Activated CD4-positive, alpha-beta T cell treated with anti-CD3 and anti-CD28 coated beads for 4 hours (primary cell): ENCODE data around the gene ZNF444.
"Not testable (repeated sequence)": the region's sequence is repeated elsewhere in the genome, so short reads cannot be mapped to it uniquely, and the experiment has no call there.

Experiments used
- DNase-seq, 2 donors: peaks; one replicate each; pipeline ENCODE4 v3.0.0-alpha.2; 2020

ZNF444 gene

GRCh38 chr19:56140583-56141416 lies at the start of gene ZNF444:
ZNF444 (plus strand) TSS chr19:56141287; CDS start chr19:56146912, 5,625 bp downstream.
- DNase-seq = peak; percentile 99 to 100

DNA sequence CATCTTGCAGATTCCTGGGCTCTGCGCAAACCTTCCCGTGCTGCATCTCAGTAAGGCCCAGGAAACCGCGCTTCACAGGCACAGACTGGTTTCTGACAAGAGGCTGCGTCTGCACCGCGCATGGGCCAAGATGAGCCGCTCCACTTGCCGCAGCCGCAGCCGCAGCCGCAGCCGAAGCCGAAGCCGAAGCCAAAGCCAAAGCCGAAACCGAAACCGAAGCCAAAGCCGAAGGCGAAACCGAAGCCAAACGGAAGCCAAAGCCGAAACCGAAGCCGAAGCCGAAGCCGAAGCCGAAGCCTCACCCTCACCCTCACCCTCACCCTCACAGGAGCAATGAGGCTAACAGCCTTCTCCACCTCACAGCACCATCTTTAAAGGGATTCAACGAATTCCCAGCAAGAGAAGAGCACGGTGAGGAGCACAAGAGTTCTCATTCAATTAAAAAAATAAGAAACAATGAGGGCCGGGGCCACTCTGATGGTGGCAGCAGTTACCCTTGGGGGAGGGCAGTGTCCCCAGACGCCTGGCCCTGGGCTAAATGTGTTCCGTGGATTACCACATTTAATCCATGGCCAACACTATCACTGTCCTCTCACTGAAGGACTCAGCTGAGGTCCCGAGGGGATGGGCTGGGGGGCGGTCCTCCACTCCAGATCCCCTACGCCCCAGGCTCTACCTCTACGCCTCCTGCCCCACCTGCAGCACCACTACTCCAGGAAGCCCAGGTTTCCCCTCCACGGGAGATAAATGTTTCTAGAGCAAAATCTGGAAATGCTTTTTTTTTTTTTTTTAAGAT lies 49.1 kb upstream of the ZNF444 start:
- DNase-seq = peak in 1 of 2 donors; percentile 19

DNA sequence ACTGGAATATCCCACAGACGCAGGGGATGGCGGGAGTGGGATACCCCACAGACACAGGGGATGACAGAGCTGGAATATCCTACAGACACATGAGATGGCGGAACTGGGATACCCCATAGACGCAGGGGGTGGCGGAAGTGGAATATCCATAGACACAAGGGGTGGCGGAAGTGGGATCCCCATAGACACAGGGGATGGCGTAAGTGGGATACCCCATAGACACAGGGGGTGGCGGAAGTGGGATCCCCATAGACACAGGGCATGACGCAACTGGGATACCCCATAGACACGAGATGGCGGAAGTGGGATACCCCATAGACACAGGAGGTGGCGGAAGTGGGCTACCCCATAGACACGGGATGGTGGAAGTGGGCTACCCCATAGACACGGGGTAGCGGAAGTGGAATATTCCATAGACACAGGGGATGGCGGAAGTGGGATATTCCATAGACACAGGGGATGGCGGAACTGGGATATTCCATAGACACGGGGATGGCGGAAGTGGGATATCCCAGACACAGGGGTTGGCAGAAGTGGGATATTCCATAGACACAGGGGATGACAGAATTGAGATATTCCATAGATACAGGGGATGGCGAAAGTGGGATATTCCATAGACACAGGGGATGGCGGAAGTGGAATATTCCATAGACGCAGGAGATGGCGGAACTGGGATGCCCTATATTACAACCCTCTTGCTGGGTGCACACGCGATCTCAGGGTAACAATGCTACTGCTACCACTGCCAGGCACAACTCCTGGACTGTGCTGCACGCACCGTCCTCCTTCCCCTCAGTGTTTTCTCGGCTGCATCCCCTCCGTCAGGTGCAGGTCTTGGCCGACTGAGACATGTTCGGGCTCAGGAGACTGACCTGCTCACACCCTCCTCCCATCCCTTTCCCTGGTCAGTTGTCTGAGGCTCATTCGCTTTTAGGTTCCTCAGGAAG lies 48.1 kb upstream of the ZNF444 start:
- DNase-seq = no peak

- no peak for DNase-seq
Measured at GRCh38 chr19:56094449-56094848, 46.6 kb upstream of the ZNF444 start.

DNA sequence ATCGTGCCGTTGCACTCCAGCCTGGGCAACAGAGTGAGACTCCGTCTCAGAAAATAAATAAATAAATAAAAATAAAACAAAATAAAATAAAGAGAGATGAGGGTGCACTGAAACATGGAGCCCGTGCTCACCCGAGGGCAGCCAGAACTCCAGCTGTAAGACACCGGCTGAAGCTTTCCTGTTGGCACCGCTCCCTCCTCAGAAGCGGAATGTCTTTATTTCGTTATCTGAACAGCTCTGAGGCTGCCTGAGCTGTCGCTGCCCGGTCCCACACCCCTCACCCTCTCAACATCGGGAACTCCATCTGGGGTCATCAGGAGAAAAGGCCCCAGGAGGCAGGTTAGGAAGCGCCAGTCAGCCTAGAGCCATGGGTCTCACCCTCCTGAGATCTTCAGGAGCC lies 44.4 kb upstream of the ZNF444 start:
- DNase-seq = no peak

DNA sequence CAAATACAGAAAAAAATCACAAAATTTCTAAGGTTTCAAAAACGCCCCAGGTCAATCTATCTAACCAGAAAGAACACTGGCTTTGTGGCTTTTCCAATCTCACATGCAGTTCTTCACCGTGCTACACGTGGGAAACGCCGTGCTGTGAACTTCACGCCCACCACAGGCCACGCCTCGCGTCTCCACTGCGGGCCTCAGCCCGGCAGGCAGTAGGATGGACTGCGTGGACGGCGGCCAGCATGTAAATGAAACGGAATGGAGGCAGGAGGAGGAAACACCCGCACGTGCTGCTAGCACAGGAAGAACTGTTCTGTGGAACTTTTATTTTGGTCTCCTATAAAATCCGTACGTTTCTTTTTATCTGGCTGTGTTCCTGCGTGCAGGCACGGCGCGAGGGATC lies 43.8 kb upstream of the ZNF444 start:
- DNase-seq = no peak

DNA sequence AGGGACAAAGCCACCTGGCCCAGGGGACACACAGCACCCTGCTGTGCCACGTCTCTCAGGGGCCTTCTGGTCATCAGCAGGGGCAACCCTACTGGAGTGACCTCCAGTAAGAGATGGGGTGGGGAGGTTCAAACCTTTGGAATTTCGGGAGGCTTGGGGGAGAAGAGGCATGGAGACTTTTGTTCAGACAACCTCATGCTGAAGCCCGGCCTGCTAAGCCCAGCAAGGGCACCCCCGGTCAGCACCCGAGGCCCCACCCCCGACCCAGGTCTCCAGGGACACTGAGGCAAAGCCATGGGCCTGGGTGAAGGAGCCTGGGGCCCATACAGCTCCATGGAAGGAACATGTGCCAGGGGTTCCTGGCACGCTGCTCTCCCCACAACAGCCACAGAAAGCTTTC lies 43.3 kb upstream of the ZNF444 start:
- no peak for DNase-seq

DNA sequence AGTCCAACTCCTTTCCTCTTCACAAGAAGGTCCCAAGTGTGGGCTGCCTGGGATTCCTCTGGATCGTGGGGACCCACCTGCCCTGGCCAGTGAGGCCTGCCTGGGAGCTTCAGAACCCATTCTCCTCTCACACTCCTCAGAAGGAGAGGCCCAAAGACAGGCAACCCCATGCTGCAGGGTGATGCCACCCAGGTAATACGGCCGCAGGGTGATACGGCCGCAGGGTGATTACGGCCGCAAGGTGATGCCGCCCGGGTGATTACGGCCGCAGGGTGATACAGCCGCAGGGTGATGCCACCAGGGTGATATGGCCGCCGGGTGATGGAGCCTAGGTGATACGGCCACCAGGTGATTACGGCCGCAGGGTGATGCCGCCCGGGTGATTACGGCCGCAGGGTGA lies 42.9 kb upstream of the ZNF444 start:
- DNase-seq = not testable (repeated sequence)

DNA sequence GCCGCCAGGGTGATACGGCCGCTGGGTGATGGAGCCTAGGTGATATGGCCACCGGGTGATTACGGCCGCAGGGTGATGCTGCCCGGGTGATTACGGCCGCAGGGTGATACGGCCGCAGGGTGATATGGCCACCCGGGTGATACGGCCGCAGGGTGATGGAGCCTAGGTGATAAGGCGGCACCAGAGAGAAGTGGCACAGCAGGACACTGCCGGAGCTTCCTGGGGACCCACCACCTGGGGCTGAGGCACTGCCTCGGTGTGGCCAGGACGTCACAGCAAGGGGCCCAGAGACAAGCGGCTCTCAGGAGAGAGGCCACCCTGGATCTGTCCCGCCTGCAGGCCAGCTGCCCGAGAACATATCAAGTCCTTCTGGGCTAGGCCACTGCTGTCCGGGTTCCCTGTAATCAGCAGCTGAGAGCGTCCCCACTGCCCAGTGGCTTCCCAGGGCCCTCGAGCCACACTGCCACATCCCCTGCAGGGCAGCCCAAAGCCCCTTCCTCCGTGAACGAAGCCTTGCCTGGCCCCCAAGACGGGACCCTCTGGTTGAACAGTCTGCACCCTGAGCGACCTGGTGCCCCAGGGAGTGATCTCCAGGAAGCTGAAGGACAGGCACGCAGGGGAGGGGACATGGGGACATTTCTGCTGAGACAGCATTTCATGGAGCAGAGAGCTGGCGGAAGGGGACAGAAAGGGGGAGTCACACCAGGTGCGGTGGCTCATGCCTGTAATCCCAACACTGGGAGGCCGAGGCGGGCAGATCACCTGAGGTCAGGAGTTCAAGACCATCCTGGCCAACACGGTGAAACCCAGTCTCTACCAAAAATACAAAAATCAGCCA lies 42.1 kb upstream of the ZNF444 start:
- DNase-seq = no peak

DNA sequence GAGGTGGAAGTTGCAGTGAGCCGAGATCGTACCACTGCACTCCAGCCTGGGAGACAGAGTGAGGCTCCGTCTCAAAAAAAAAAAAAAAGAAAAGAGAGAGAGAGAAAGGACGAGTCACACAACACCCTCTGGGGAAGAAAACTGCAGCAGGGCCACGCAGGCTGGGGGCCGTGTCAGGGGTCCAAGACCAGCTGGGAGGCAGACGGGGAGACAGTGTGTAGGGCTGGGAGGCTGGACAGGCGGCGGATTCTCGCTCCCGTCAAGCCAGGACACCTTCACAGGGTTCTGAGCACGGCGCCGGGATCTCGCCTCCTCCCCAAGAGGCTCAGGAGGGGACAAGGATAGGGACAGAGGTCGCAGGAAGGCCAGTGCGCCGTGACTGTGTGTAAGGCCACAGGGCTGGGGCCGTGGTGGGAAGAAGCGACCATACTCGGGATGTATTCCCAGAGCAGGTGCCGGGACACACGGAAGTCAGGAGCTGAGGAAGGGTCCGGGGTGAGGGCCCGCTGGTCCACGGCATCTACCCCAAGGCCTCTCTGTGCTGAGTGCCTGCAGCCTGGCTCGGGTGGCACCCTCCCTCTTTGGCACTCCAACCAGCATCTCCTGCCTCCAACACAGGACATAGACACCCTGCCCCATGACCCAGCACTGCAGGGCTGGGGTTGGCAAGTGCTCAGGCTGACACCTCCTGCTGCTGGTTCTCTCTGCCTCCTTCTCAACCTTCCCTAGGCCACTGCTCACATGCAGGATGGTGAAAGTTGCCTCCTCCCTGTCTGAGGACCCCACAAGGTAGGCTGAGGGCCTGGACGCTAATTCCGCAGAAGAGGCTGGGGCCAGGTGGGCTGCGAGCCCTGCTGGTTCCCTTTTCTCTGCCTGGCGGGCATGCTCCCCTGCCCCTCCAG lies 41.2 kb upstream of the ZNF444 start:
- DNase-seq = no peak

GRCh38 chr19:56101095-56101494 lies 40.0 kb upstream of the ZNF444 start:
- DNase-seq = no peak

GRCh38 chr19:56101746-56102535 lies 39.1 kb upstream of the ZNF444 start:
- no peak for DNase-seq

DNA sequence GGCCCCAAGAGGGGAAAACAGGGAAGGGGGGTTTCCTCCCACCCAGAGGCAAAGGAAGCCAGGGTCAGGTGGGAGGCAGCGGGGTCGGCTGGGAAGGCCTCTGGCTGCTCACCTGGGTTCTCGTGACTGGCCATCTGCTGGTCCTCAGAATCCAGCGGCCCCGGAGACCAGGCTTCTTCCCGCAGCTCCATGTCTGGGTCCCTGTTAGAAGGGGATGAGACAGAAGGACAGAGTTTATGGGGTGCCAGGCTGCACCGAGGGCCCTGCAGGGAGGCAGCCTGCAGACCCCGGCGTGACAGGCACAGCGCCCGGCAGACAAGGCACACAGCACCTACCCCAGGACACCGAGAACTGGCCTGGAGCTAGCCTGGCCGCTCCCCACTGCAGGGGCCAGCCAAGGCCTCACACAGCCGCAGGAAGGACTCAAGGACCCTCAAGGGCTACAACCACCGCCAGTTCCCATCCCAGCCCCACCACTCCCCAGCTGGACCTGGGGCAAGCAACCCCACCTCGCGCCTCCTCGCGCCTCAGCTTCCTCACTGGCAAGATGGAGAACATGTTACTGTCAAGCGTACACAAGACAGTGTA lies 38.0 kb upstream of the ZNF444 start:
- DNase-seq = no peak

- DNase-seq = no peak
Measured at GRCh38 chr19:56104423-56104822, 36.7 kb upstream of the ZNF444 start.

- peak; percentile 46 to 52 for DNase-seq
Measured at GRCh38 chr19:56105090-56105701, 35.9 kb upstream of the ZNF444 start.

- DNase-seq = not testable (repeated sequence)
Measured at GRCh38 chr19:56105831-56106396, 35.2 kb upstream of the ZNF444 start.

- DNase-seq = no peak
Measured at GRCh38 chr19:56106397-56106849, 34.7 kb upstream of the ZNF444 start.

DNA sequence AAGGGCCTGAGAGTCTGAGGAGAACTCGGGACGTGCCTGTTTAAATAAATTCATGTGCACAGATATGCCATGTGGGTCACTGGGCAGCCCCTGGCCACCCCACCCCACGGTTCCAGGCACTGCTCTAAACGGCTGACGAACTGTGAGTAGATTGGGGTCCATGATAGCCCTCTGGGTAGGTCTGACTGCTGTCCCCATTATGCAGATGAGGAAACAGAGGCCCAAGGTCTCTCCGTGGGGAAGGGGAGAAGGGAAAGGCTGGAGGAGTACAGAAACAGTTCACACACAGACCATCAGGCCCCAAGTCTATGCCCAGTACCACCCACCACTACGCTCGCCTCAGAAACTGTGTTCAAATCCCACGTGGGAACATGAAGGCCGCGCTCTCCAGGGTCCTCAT lies 34.1 kb upstream of the ZNF444 start:
- DNase-seq = no peak
